HG03196 (cell line): Measurements from ENCODE around the gene MSRB3.

Experiments
- ATAC-seq: cut with Tn5 transposase; IDR thresholded peaks from one replicate; pipeline ENCODE4 v1.9.1; 2021; ENCODE audit not compliant: unreplicated experiment

MSRB3 gene

DNA sequence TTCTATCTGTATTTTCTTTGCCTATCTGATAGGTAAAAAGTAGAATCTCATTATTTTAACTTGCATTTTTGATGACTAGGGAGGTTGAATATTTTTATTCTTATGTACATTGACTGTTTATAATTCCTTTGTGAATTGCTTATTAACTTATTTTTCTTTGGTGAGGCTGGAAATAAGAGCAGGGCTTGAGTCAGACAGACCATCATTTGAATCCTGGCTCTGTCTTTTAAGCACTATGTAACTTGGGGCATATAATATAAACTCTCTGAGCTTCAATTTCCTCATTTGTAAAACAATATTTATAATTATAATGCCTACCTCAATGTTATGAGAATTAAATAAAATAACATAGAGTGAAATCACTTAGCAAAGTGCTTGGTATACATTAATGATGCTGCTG, 108.9 kb downstream of the MSRB3 start:
- ATAC-seq, result no peak

GRCh38 chr12:65389436-65389835, 111.0 kb downstream of the MSRB3 start:
- no peak for ATAC-seq

DNA sequence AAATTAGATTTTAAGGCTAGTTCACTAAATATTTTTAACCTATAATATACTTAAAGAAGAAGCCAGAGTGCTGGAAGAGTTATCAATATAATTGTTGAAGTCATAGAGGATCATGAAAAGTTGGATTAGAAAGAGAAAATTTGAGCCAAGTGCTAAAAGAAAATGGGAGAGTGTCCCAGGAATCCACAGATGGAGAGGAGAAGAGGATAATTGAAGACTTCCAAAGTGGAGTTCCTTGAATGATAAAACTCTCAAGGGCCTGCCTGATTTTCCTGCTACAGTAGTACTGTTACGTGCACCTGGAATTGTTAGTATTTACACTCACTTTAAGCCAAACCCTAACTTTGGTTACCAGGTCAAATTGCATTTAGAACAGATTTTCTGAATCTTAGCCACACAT, 113.2 kb downstream of the MSRB3 start:
- no peak for ATAC-seq

DNA sequence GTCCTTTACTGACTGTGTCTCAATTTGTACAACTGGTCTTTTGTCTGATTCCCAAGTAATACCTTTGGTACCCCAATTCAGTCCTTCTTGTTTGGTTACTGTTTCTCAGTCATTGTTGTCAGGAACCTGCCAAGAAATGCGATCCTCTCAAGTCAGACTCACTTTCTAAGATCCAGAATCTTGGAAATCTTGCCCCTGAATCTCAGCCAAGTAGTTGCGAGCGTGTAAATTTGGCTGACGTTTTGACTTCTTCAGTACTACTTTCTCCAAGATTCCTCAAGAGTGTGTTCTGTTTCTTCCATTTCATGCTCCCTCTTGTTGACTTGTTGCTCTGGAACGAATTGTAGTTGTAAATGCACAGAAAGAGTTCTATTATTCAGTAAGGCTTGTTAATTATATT, 114.0 kb downstream of the MSRB3 start:
- no peak for ATAC-seq

- no peak for ATAC-seq
Measured at GRCh38 chr12:65403188-65403587, 124.7 kb downstream of the MSRB3 start.

- ATAC-seq, result no peak
Measured at GRCh38 chr12:65407388-65408149, 129.1 kb downstream of the MSRB3 start.

DNA sequence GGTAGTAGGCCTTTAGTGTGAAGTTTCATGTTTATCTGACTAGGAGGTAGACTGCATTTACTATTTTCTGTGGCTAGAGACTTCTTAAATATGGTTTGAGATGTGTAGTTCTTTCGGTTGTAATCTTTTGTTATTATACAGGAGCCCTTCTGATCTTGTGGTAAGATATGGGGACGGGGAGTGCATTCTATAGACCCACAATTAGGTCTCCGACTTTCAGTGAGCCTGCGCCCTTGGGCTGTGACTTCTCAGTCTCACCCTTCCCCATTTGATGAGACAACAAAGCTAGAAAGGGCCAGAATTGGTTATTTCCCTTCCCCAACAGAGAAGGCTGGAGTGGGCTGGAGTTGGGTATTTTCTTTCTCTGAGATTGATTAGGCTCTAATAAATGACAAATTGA, 130.0 kb downstream of the MSRB3 start:
- no peak for ATAC-seq

DNA sequence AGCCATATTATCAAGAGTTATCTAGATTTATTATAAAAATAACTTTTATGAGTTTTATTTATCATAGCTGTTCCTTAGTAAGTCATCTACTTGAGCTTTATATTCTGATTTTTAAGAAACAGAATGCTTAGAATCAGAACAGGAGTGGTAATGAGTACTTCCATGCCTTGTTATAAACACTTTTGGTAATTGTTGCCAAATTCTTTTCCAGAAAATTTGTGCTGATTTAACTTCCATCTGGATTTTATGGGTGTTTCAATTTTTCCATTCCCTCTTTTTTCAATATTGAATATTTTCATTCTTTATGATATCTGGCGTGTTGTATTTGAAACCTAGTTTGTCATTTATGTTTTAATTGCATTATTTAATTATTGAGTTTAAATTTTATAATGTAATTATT, 131.2 kb downstream of the MSRB3 start:
- ATAC-seq, result no peak

DNA sequence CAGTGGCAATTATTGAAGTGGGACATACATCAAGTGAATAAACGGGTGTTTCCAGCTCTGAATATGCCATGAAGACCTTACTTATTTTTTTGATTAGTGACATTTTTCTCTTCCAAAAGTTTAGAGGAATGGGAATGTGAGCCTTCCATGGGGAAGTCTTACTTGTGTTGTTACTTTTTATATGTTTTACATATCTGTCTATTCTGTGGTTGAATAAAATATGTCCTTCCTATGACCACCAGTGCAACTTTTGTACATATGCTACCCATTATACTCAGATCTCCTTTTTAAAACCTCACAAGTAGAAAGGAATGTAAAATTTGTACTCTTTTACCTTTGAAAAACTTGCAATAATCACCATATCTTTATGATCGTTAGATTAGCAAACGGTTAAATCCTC, 132.7 kb downstream of the MSRB3 start:
- ATAC-seq, result no peak

- no peak for ATAC-seq
Measured at GRCh38 chr12:65414526-65414925, 136.0 kb downstream of the MSRB3 start.

GRCh38 chr12:65415826-65416225, 137.3 kb downstream of the MSRB3 start:
- ATAC-seq, result no peak

GRCh38 chr12:65419284-65420072, 141.0 kb downstream of the MSRB3 start:
- no peak for ATAC-seq

DNA sequence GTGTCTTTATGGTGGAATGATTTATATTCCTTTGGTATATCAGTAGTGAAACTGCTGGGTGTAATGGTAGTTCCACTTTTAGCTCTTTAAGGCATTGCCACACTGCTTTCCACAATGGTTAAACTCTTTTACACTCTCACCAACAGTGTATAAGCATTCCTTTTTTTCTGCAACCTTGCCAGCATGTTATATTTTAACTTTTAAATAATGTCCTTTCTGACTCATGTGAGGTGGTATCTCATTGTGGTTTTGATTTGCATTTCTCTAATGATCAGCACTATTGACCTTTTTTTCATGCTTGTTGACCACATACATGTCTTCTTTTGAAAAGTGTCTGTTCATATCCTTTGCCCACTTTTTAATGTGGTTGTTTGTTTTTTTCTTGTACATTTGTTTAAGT, 142.5 kb downstream of the MSRB3 start:
- no peak for ATAC-seq

GRCh38 chr12:65427646-65428045, 149.2 kb downstream of the MSRB3 start:
- no peak for ATAC-seq

DNA sequence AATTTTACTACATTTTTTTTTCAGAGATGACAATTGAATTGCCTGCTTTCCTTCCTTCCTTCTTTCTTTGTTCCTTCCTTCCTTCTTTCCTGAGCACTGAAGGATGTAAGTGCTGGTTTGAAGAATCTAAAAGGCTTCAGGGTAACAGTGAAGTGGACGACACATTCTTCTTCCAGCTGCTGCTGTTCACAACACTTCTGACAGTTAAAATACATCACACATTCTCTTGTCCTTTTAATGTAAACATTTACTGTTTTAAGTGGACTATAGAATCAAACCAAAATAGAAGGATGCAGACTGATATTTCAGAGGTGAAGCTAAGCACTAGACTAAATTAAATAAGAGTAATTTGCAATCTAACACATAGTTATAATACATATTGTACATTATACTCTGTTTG, 151.5 kb downstream of the MSRB3 start:
- ATAC-seq, result no peak

GRCh38 chr12:65430571-65431306, 152.3 kb downstream of the MSRB3 start:
- ATAC-seq, result no peak

- no peak for ATAC-seq
Measured at GRCh38 chr12:65432114-65432513, 153.6 kb downstream of the MSRB3 start.

DNA sequence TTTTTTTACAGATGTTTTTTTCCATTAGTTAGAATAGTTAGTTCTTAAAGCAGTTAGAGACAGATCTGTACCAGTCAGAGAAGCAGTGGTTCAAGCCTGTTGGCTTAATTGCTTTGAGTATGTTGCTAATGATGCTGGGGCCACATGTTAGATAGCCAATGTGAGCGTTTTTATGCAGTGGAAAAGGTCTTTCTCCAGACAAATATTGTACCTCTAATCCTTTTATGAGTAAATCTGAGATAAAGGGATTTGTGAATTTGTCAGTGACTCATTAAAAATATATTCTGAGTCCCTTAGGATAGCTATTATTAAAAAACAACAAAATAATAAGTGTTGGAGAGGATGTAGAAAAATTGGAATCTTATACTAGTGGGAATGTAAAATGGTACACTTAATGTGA, 154.2 kb downstream of the MSRB3 start:
- no peak for ATAC-seq

- no peak for ATAC-seq
Measured at GRCh38 chr12:65434737-65435136, 156.3 kb downstream of the MSRB3 start.

GRCh38 chr12:65443038-65443437, 164.6 kb downstream of the MSRB3 start:
- no peak for ATAC-seq

DNA sequence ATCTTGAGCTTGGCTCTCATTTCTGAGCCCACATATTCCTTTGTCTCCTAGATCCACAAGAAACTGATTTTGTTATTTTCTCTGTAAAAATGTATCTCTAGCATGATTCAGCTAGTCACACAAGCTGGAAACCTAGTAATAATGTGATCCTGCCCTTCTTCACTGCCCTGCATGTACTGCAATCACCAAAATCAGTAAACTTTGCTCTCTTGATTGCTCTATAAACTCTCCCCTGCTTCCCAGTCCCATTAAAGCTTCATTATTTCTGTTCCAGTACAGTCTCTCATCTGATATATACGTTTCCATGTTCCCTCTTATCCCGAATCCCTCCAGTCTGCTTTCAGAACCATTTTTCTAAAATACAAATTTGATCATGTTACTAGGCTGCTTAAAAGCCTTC, 166.5 kb downstream of the MSRB3 start:
- no peak for ATAC-seq

- no peak for ATAC-seq
Measured at GRCh38 chr12:65446901-65447300, 168.4 kb downstream of the MSRB3 start.
